Activated CD4-positive, alpha-beta T cell treated with anti-CD3 and anti-CD28 coated beads, Interleukin-2, amount 50 U/mL, for 48 hours (primary cell): ENCODE results near the gene KCMF1.

Experiments used
- DNase-seq, 2 experiments: peaks; one replicate each; pipeline ENCODE4 v3.0.0-alpha.2; 2020

Gene KCMF1

DNA sequence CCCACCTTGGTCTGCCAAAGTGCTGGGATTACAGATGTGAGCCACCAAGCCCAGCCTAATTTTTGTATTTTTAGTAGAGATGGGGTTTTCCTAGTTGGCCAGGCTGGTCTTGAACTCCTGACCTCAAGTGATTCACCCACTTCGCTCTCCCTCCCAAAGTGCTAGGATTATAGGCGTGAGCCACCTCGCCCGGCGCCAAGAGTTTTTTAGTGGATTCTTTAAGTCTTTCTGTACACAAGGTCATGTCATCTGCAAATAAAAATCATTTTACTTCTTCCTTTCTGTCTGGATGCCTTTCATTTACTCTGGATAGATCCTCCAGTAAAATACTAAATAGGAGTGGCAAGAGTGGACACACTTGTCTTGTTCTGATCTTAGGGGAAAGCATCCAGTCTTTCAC, 61.7 kb downstream of the KCMF1 start:
- no peak for DNase-seq

DNA sequence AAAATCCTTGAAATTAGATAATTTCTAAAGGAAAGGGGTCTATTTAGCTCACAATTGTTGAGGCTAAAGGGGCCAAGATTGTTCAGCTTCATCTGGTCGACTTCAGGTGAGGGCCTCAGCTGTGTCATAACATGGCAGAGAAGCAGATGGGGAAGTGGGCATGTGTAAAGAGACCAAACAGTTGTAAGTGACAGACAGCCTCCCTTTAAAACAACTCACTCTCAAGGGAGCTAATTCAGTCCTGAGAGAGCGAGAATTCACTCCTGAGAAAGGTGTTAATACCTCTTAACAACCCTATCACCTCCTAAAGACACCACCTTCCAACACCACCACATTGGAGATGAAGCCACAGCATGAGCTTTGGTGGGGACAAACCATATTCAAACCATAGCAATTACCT, 62.4 kb downstream of the KCMF1 start:
- DNase-seq, result no peak

DNA sequence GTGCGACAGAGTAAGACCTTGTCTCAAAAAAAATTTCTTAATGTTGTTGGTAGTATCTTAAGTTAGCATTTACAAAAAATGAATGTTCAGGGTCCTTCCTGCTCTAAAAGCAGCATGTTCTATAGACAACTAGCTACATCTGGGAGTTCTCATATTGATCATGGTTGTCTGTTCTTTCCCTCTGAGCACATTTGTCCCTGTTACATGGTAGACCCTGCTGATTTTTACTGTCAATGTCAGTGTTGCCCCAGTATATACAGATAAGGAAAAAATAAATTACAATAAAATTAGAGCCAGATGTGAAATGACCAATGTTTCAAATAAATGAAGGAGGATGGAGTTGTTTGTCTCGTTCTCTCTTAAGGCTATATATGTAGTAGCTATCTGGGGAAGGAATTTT, 63.2 kb downstream of the KCMF1 start:
- no peak for DNase-seq

DNA sequence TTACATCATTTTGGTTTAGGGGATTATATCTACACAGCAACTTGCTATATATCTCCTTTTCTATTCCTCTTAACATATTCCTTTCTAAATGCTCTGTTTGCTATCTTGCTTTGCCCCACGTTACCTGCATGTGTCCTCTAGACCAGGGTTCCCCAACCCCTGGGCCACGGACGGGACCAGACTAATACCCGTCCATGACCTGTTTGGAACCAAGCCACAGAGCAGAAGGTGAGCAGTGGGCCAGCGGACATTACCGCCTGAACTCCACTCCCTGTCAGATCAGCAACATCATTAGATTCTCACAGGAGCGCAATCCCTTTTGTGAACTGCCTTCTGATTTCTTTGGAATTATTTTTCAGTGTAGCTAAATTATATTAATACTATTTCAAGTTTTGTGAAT, 66.7 kb downstream of the KCMF1 start:
- DNase-seq, result no peak

DNA sequence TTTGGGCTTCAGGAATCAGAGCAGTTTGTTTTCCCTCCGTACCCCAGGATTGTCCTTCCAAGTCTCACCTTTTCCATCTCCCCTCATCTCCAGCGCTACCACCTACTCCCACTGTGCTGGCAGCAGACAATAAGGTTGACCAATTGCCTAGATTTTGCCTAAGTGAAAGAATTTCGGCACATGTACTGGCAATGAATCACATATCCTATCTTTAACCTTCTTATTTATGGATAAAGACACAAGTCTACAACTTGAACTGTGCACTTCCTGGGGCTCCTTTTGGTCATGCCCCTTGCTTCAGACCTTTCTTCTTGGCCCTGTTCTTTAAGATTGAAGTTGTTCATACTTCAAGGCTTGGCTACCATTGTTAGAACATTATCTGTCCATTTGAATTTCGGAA, 71.4 kb downstream of the KCMF1 start:
- no peak for DNase-seq

DNA sequence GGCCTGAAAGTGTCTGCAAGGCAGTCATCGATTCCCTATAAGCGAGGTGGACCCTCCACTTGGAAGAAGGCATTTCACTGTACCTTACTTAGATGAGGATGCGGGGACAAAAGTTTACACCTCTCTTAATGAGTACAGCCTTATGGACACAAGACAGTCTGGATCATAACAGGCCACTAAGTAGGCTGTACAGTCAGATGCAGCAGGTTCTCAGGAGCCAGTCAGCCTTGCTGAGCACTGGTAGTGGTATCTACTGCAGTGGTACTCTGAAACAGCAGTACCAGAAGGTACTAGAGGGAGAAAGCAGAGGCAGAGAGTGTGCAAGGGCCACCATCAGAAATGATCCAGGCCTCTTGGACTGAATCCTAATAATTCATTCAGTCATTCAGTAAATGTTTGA, 77.6 kb downstream of the KCMF1 start:
- no peak for DNase-seq

DNA sequence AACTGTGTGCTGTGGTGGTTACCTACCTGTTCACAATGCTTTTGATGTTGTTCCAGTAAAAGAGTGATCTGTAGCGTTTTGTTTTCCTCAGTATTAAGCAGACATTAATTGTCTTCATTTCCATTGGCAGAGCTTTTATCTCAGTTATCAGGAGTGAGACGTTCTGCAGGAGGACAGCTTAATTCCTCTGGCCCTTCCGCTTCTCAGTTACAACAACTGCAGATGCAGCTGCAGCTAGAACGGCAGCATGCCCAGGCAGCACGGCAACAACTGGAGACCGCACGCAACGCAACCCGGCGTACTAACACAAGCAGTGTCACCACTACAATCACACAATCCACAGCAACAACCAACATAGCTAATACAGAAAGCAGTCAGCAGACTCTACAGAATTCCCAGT, 78.3 kb downstream of the KCMF1 start:
- no peak for DNase-seq

DNA sequence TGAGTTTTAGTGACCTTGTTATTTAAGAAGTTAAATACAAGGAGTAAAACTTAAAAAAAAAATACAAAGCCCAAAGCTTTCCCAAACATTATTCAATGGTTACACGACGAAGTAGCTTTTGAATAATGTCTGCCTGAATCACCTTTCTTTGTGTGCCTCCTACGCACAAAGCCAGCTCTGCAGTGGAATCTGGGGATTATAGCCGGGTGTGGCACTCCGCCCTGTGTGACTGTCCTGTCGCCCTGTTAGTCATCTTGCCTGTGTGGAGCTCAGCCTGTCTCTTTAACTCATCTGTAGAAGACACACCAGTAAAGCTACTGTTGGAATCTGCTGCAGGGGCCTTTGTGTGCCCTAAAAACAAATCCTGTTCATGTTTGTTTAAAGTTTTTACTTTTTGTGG, 82.8 kb downstream of the KCMF1 start:
- DNase-seq, result peak; percentile 8 to 13

DNA sequence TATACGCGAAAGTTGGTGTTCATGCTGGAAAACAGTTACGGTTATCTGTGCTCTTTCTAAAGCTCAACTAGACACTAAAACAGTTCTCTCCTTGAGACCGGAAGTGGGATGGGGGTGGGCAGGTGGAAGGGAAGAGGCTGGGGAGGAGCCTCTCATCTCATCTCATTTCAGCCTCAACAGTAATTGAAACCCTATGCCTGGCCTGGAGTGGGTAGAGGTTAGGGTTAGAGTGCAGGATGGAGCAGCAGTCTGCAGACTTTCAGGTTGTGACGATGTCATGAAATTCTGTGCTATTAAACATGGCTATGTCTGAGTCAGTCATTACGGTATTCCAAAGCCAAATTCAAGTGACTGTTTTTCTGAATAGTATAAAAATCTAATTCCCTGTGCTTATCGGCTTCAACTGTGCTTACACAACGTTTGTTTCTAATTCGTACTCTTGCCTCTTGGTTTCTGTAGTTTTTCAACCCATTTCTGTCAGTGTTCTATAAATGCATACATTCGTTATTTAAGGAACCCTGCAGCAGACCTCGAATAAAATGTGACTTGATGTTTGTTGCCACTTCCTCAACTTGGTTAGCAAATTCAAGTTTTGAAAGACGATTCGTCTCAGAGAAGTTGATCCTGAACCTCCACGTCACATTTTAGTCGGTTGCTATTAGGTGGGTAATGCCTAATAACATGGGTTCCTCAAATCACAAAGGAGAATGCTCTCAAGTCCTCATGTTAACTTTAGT, 86.4 kb downstream of the KCMF1 start:
- no peak for DNase-seq

DNA sequence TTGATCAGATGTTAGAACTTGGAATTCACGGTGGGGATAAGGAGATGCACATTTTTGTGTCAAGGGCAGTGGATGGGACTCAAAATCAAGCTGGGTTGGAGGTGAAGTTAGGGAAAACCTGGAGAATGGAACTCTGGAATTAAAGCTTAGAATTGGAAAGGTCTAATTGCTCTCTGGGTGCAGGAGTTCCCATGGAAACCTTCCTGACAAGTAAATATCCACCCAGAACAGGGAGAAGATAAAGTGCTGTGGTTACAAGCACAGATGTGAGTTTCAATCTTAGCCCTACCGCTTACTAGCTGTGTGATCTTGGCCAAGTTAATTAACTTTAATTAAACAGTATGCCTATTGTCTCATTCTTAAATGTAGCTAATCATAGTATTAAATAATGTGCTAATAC, 90.9 kb downstream of the KCMF1 start:
- no peak for DNase-seq

DNA sequence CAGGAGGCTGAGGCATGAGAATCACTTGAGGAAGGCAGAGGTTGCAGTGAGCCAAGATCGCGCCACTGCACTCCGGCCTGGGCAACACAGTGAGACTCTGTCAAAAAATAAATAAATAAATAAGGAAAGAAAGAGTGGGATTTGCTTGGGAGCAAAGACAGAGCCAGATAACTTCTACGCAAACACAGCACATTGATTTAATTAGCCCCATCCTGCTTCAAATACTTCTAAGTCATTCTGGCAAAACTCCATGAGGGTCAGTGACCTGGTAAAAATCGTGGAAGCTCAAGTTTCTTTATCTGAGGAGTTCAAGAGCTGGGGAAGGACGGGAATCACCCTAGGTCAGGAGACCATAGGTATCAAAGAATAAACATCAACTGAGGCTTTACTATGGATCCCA, 91.6 kb downstream of the KCMF1 start:
- DNase-seq, result no peak

DNA sequence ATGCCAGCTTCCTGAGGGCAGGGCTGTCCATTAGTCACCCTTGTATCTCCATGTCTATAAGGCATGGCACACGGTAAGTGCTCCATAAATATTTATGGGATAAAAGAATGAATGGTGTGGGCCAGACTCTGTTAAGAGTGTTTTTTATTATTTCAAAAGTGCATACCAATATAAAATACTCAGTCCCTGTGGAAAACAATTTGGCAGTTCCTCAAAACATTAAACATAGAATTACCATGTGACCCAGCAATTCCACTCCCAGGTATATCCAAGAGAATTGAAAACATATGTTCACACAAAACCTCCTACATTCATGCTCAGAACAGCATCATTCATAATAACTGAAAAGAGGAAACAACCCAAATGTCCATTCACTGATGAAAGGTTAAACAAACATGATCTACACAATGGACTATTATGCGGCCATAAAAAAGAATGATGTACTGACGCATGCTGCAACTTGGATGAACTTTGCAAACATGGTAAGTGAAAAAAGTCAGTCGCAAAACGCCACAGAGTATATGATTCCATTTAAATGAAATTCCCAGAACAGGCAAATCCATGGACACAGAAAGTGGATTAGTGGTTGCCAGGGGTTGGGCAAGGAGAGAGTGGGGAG, 93.1 kb downstream of the KCMF1 start:
- no peak for DNase-seq

DNA sequence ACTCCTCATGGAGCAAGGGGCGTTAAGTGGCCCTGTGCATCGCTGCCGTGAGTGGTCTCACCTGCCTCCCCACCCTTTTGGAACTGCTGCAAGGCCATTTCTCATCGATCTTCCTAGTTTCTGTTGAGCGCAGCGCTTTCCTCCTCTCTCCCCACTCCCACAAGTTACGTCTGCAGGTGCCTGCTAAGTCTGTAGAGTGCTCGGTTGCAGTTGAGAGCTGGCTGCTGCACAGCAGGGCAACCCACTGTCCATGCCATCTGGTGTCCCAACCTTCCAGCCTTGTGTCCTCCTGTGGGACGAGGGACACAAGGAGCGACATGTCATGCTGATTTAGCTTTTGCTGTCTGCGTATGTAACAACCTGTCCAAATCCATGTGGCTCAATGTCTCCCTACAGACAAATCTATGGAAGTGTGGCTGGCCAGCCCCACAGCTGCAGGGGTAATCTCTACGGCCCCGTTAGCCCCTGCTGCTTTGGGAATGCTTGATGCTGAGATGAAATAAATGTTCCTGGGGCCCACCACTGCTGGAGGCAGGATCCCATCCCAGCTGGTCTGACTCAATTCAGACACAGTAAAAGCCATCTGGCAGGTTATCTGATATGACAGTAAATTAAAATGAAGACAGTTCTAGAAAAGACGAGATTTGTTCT, 94.1 kb downstream of the KCMF1 start:
- no peak for DNase-seq

DNA sequence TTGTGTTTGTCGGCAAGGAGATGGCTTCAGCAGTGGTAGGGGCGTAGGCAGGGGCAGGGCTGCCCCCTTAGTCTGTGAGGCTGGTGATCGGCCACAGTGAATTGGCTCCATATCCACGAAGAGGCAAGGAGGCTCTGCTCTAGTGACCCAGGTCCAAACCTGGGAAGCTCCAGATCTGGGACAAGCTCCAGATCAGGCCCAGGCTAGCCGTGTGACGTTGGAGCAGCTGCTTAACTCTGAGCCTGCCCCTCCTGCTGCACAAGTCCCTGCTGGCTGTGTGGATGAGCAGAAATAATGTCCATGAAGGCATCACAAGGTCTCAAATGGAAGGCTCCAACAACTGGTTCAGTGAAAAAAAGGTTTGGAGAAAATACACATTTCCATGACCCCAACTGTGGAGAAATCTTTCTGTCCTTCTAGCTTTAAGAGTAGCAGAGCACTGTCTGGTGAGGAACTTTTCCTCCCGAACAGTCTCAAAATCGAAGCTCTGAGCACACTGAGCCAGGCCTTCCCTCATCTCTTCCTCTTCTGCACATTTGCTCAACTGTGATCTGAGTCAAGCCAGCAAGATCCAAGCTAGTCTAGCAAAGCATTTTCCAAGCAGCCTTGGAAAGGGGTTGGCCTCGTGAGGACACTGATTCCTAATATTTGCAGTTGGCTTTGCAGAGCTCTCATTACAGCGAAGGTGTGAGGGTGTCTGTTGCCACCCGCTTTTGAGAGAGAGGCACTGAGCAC, 95.2 kb downstream of the KCMF1 start:
- DNase-seq, result no peak

DNA sequence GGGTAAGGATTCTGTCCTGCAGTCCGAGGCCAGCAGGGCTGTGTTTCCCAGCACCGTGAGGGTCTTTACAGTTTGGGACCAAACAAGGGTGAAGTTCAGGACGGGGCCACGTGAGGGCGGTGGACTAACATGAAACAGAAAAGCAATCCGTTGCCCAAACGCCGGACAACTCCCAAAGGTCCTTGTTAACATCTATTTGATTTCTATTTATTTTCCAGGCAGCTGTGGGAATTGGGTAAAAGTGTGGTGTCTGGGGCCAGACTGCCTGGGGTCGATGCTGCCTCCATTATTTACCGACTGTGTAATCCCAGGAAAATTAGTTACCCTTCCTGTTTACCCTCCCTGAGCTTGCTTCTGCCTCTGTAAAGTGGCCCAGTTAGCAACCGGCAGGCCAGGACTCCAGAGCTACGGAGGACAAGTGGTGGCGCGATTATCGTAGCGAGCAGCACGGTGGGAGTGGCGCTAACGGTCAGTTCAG, 96.0 kb downstream of the KCMF1 start:
- peak; percentile 69 for DNase-seq

DNA sequence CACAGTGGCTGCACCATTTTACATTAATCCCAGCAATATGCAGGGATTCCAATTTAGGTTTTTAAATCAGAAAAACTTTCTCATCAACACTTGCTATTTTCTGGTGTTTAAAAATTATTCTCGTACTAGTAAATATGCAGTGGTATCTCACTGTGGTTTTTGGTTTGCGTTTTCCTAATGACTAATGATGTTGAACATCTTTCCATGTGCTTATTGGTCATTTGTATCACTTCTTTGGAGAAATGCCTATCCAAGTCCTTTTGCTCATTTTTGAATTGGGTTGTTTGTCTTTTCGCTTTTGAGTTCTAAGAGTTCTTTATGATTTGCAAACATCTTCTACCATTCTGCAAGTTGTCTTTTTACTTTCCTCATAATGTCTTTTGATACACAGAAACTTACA, 100.1 kb downstream of the KCMF1 start:
- DNase-seq, result no peak

DNA sequence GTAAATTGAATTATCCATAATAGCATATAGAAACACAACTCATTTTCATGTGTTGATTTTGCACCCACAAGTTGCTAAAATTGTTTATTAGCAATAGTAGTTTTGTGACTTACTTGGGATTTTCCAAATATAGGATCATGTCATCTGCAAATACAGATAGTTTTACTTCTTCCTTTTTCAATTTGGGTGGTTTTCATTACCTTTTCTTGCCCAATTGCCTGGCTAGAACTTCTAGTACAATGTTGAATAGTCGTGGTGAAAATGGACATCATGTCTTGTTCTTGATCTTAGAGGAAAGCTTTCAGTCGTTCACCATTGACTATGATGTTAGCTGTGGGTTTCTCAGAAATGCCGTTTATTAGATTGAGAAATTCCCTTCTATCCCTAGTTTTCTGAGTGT, 102.1 kb downstream of the KCMF1 start:
- DNase-seq, result no peak

DNA sequence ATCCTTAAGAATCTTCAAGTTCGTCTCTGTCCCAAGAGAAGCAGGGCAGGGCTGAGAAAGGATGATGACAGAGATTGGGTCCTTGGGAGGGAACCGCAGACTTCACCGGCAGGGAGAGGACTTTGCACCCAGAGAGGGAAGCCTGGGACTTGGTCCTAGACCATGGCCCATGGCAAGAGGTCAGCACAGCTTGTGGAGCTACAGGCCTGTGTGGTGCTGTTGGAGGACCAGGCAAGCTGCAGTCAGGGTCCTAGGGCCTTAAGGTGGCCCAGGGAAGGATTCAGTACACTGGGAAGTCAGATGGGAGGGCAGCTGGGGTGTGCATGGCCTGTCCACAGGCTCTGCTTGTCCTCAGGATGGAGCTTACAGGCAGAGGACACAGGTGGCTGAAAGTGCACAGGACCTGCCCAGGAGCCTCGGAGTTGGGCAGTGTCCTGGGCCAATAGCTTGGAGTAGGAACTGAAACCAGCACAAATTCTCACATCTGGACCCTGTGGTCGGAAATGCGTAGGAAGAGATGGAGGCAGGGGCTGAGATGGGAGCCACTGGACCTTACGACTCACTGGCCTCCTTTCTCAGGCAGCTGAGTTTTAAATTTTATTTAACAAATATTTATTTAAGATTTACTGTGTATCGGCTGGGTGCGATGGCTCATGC, 105.8 kb downstream of the KCMF1 start:
- no peak for DNase-seq

DNA sequence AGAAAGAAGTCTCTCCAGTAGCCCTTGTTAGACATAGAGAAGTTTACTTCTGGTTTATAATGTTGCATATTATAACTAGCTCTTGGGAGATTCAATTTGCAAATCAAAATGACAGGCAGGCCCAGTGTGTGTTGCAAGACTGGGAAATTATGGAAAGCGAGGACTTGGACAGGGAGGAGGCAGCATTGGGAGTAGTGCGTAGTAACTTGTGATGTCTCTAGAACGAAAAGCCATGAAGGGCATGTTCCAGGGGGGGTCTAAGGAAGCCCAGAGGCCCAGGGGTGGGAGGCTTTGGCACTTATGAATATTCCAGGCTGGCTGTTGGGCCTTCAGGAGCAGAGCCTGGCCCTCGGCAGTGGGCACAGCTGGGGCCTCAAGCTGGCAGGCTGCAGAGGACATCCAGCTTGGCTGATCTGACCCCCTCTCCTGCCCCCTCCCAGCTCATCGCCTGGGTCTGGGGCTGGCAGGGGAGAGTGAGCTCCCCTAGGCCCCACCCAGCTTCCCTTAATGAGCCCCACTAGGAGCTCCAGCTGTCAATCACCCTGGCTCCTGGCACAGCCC, 107.0 kb downstream of the KCMF1 start:
- DNase-seq, result no peak

DNA sequence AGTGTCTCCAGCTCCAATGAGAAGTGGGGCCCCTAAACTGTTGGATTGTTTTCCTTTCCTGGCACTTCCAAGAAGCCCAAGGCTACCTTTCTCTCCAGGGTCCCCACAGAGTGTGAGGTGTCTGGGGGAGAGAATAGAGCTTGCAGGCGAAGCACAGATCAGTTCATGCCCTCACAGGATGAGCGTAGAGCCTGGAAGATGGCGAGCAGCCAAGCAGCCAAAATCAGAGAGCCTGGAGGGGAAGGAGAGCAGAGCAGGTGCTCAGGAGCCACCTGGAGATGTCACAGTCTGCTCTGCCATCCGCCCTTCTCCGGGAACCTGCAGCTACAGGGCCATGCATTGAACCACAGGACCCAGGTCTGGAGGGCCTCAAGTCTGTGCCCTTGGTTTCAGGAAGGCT, 107.6 kb downstream of the KCMF1 start:
- DNase-seq, result no peak

DNA sequence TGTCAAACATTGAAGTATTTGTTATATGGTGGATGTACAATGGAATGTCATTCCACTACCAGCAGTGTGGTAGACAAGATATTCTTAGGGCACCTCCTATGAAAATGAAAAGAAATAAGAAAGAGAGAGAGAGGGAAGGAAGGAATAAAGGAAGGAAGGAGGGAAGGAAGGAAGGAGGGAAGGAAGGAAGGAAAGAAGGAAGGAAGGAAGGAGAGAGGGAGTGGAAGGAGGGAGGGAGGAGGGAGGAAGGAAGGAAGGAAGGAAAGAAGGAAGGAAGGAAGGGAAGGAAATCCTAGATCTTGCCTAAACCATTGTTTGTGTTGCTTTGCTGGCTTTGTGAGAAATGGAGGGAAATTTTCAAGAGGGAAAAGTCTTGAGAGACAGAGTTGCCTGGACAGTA, 112.1 kb downstream of the KCMF1 start:
- no peak for DNase-seq

DNA sequence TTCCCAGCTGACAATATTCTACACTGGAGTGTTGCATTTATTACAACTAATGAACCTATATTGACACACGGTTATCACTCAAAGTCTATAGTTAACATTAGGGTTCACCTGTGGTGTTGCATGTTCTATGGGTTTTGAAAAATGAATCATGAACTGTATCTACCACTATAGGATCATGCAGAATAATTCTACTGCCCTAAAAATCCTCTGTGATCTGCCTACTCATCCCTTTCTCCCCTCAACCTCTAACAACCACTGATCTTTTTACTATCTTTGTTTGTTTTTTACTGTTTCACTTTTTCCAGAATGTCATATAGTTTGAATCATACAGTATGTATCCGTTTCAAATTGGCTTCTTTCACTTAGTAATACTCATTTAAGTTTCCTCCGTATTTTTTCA, 114.6 kb downstream of the KCMF1 start:
- no peak for DNase-seq

DNA sequence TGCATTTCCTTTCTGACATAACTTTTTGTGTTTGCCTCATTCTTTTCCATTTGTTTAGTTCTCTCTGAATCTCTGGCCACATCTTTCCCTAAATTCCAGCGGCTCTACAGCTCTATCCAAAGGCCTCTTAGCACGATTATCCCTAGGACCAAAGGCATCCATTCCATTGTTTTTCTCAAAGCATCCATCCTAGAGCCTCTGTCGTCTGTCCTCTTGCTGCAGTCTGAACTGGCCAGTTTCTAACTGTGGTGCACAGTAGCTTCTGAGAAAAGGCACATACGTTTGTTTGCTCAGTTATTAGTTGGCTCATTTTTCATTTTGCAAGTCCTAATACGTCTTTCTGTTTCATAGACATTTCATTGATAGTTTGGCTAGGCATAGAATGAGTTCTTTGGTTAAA, 116.6 kb downstream of the KCMF1 start:
- DNase-seq, result no peak
